ENCODE results near the gene AHDC1.

Gene AHDC1

DNA sequence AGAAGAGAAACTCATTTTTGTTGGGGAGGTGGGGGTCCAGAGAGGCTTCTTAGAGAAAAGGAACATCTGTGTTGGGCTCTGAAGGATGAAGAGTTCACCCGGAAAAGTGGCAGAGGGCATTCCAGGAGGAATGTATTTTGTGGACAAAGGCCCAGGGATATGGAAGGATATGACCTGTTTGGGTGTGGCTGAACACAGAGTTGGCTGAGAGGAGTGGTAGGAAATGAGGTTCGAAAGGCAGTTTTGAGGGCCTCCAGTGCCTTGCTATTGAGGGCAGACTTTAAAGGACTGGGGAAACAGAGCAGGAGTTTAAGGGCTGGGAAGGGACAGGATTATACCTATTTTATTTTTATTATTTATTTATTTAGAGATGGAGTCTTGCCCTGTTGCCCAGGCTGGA lies 86.6 kb downstream of the AHDC1 start:
- Histone ChIP-seq H3K4me1 (ENCODE audit: control insufficient read depth, insufficient read depth, low read length) (no peaks in the 10 kb centered on the region), H3K36me3 (ENCODE audit: control insufficient read depth in 2 of 2, insufficient read depth in 1 of 2, low read length in 2 of 2) (no peaks in the 10 kb centered on the region), H3K9me3 (ENCODE audit: control insufficient read depth, insufficient read depth, low read depth, low read length) (no peaks in the 10 kb centered on the region), H3K27ac (ENCODE audit: extremely low read depth, low read depth, low read length) (no peak overlapping the region), H3K4me3 (ENCODE audit: low read depth, low read length) (no peak overlapping the region)
- CTCF ChIA-PET = interaction anchor here (0.6 kb wide), 1 partner anchor 88 kb away, joined by 3 read pairs; no protein-coding TSS in a partner anchor
- POLR2A ChIA-PET = interaction anchor here (0.6 to 1.1 kb wide), 2 partner anchors 25 to 105 kb away, joined by 3 read pairs; no protein-coding TSS in a partner anchor
- no peak for TF ChIP-seq ZNF664 (tag by site-specific recombination; IDR thresholded peaks at IDR 0.05)
- no peak for TF ChIP-seq SETDB1 (IDR thresholded peaks at IDR 0.05; ENCODE audit: insufficient read length, low read length)
- TF ChIP-seq, protein P1, sequence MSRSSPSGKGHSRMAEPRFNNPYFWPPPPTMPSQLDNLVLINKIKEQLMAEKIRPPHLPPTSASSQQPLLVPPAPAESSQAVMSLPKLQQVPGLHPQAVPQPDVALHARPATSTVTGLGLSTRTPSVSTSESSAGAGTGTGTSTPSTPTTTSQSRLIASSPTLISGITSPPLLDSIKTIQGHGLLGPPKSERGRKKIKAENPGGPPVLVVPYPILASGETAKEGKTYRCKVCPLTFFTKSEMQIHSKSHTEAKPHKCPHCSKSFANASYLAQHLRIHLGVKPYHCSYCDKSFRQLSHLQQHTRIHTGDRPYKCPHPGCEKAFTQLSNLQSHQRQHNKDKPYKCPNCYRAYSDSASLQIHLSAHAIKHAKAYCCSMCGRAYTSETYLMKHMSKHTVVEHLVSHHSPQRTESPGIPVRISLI (tag by site-specific recombination; IDR thresholded peaks at IDR 0.05) = no peak
- no peak for TF ChIP-seq ZFP41 (tag by site-specific recombination; IDR thresholded peaks at IDR 0.05; ENCODE audit: borderline replicate concordance)
- TF ChIP-seq ZNF184 (tag by site-specific recombination; IDR thresholded peaks at IDR 0.05) = no peak
- TF ChIP-seq, protein P2, sequence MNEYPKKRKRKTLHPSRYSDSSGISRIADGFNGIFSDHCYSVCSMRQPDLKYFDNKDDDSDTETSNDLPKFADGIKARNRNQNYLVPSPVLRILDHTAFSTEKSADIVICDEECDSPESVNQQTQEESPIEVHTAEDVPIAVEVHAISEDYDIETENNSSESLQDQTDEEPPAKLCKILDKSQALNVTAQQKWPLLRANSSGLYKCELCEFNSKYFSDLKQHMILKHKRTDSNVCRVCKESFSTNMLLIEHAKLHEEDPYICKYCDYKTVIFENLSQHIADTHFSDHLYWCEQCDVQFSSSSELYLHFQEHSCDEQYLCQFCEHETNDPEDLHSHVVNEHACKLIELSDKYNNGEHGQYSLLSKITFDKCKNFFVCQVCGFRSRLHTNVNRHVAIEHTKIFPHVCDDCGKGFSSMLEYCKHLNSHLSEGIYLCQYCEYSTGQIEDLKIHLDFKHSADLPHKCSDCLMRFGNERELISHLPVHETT (tag by site-specific recombination; IDR thresholded peaks at IDR 0.05) = no peak
- TF ChIP-seq ZNF555 (tag by site-specific recombination; conservative IDR thresholded peaks at IDR 0.05) = no peak
- no peak for TF ChIP-seq IKZF3 (tag by site-specific recombination; IDR thresholded peaks at IDR 0.05)
- no peak for TF ChIP-seq ZNF621 (tag by site-specific recombination; IDR thresholded peaks at IDR 0.05)
- TF ChIP-seq, protein P3, sequence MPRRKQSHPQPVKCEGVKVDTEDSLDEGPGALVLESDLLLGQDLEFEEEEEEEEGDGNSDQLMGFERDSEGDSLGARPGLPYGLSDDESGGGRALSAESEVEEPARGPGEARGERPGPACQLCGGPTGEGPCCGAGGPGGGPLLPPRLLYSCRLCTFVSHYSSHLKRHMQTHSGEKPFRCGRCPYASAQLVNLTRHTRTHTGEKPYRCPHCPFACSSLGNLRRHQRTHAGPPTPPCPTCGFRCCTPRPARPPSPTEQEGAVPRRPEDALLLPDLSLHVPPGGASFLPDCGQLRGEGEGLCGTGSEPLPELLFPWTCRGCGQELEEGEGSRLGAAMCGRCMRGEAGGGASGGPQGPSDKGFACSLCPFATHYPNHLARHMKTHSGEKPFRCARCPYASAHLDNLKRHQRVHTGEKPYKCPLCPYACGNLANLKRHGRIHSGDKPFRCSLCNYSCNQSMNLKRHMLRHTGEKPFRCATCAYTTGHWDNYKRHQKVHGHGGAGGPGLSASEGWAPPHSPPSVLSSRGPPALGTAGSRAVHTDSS (tag by site-specific recombination; IDR thresholded peaks at IDR 0.05) = no peak

DNA sequence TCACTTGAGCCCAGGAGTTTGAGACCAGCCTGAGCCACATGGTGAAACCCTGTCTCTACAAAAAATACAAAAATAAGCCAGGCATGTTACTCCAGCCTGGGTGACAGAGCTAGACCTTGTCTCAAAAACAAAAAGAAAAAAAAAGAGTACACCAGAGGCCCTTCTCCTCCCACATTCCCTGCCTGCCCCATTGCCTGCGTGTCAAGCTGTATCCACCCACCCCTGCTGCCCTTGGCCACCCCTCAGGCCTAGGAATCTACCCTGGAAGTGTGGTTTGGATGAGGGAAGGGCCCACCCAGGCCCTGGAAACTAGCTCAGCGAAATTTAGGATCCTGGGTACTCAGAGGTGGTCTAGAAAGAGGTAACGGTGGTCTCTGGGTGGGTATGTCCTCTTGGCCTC lies 88.3 kb downstream of the AHDC1 start:
- H3K27ac ChIP-seq (ENCODE audit: extremely low read depth, low read depth, low read length) = no peak overlapping the region
- TF ChIP-seq ZFHX2 (tag by site-specific recombination; conservative IDR thresholded peaks at IDR 0.05) (peak; percentile 66), YY1 (tag by site-specific recombination; IDR thresholded peaks at IDR 0.05) (no peak)
- TF ChIP-seq, protein P4, sequence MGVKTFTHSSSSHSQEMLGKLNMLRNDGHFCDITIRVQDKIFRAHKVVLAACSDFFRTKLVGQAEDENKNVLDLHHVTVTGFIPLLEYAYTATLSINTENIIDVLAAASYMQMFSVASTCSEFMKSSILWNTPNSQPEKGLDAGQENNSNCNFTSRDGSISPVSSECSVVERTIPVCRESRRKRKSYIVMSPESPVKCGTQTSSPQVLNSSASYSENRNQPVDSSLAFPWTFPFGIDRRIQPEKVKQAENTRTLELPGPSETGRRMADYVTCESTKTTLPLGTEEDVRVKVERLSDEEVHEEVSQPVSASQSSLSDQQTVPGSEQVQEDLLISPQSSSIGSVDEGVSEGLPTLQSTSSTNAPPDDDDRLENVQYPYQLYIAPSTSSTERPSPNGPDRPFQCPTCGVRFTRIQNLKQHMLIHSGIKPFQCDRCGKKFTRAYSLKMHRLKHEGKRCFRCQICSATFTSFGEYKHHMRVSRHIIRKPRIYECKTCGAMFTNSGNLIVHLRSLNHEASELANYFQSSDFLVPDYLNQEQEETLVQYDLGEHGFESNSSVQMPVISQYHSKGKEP (tag by site-specific recombination; IDR thresholded peaks at IDR 0.05) = no peak
- H3K9me3 ChIP-seq (ENCODE audit: control insufficient read depth, insufficient read depth, low read depth, low read length) = no peaks in the 10 kb centered on the region
- ChIA-PET CTCF (interaction anchor here (0.6 to 1.6 kb wide), 5 partner anchors 41 to 215 kb away, joined by 3 to 5 read pairs (median 4); no protein-coding TSS in a partner anchor), POLR2A (no interaction called here)
- H3K4me1 ChIP-seq (ENCODE audit: control insufficient read depth, insufficient read depth, low read length) = no peaks in the 10 kb centered on the region
- no peak overlapping the region for H3K4me3 ChIP-seq (ENCODE audit: low read depth, low read length)
- H3K36me3 ChIP-seq (ENCODE audit: control insufficient read depth in 2 of 2, insufficient read depth in 1 of 2, low read length in 2 of 2) = no peaks in the 10 kb centered on the region

DNA sequence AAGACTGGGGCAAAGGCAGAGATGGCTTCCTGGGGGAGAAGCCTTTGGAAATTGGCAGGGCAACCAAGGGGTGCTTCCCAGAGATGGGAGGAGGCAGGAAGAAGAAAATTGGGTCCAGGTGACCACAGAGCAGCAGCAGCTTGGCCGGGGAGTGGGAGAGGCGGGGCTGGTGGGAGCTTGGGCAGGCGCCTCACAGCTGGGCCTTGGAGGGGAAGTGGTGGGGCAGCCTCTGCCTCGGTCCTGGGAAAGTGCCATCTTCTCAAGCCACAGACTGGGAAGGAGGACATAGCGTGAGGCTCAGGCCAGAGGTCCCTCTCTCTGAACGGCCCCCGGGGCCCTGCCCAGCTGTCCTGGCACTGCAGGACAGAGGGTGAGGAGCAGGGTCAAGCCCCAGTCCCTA lies 90.0 kb downstream of the AHDC1 start:
- H3K36me3 ChIP-seq (ENCODE audit: control insufficient read depth in 2 of 2, insufficient read depth in 1 of 2, low read length in 2 of 2) = no peaks in the 10 kb centered on the region
- ChIA-PET CTCF (interaction anchor here (0.5 kb wide), 1 partner anchor 17 kb away, joined by 3 read pairs; no protein-coding TSS in a partner anchor), POLR2A (no interaction called here)
- no peaks in the 10 kb centered on the region for H3K4me1 ChIP-seq (ENCODE audit: control insufficient read depth, insufficient read depth, low read length)
- H3K9me3 ChIP-seq (ENCODE audit: control insufficient read depth, insufficient read depth, low read depth, low read length) = no peaks in the 10 kb centered on the region
- no peak overlapping the region for H3K27ac ChIP-seq (ENCODE audit: extremely low read depth, low read depth, low read length)
- no peak overlapping the region for H3K4me3 ChIP-seq (ENCODE audit: low read depth, low read length)
- TF ChIP-seq ZNF529 (tag by site-specific recombination; IDR thresholded peaks at IDR 0.05; ENCODE audit: insufficient replicate concordance) = no peak
- TF ChIP-seq, protein P5, sequence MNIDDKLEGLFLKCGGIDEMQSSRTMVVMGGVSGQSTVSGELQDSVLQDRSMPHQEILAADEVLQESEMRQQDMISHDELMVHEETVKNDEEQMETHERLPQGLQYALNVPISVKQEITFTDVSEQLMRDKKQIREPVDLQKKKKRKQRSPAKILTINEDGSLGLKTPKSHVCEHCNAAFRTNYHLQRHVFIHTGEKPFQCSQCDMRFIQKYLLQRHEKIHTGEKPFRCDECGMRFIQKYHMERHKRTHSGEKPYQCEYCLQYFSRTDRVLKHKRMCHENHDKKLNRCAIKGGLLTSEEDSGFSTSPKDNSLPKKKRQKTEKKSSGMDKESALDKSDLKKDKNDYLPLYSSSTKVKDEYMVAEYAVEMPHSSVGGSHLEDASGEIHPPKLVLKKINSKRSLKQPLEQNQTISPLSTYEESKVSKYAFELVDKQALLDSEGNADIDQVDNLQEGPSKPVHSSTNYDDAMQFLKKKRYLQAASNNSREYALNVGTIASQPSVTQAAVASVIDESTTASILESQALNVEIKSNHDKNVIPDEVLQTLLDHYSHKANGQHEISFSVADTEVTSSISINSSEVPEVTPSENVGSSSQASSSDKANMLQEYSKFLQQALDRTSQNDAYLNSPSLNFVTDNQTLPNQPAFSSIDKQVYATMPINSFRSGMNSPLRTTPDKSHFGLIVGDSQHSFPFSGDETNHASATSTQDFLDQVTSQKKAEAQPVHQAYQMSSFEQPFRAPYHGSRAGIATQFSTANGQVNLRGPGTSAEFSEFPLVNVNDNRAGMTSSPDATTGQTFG (tag by site-specific recombination; IDR thresholded peaks at IDR 0.05; ENCODE audit: borderline replicate concordance) = no peak
- TF ChIP-seq, protein P6, sequence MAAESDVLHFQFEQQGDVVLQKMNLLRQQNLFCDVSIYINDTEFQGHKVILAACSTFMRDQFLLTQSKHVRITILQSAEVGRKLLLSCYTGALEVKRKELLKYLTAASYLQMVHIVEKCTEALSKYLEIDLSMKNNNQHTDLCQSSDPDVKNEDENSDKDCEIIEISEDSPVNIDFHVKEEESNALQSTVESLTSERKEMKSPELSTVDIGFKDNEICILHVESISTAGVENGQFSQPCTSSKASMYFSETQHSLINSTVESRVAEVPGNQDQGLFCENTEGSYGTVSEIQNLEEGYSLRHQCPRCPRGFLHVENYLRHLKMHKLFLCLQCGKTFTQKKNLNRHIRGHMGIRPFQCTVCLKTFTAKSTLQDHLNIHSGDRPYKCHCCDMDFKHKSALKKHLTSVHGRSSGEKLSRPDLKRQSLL (tag by site-specific recombination; IDR thresholded peaks at IDR 0.05) = no peak
- no peak for TF ChIP-seq HOXC10 (CRISPR knock-in tag; IDR thresholded peaks at IDR 0.05)
- no peak for TF ChIP-seq KLF7 (tag by site-specific recombination; IDR thresholded peaks at IDR 0.05; ENCODE audit: borderline replicate concordance)
- TF ChIP-seq ZNF670 (tag by site-specific recombination; IDR thresholded peaks at IDR 0.05; ENCODE audit: low read depth) = no peak
- TF ChIP-seq ZNF830 (tag by site-specific recombination; IDR thresholded peaks at IDR 0.05; ENCODE audit: low read depth) = no peak
